ENCODE results near the gene EXOG.

The EXOG gene

GRCh38 chr3:38538773-38539353, 42.7 kb downstream of the EXOG start:
- no peak overlapping the region for H3K4me3 ChIP-seq (ENCODE audit: low read length)
- TF ChIP-seq ZNF274 (IDR thresholded peaks at IDR 0.05; ENCODE audit: low read depth, low read length) = no peak

- no peak for TF ChIP-seq ZNF274 (IDR thresholded peaks at IDR 0.05; ENCODE audit: low read depth, low read length)
- H3K4me3 ChIP-seq (ENCODE audit: low read length) = no peak overlapping the region
Measured at GRCh38 chr3:38541806-38542205, 45.7 kb downstream of the EXOG start.

GRCh38 chr3:38542401-38543298, 46.5 kb downstream of the EXOG start:
- no peak for TF ChIP-seq ZNF274 (IDR thresholded peaks at IDR 0.05; ENCODE audit: low read depth, low read length)
- H3K4me3 ChIP-seq (ENCODE audit: low read length) = no peak overlapping the region

- TF ChIP-seq ZNF274 (IDR thresholded peaks at IDR 0.05; ENCODE audit: low read depth, low read length) = no peak
- no peak overlapping the region for H3K4me3 ChIP-seq (ENCODE audit: low read length)
Measured at GRCh38 chr3:38543586-38543985, 47.4 kb downstream of the EXOG start.

- no peak overlapping the region for H3K4me3 ChIP-seq (ENCODE audit: low read length)
- no peak for TF ChIP-seq ZNF274 (IDR thresholded peaks at IDR 0.05; ENCODE audit: low read depth, low read length)
Measured at GRCh38 chr3:38544926-38545325, 48.8 kb downstream of the EXOG start.

GRCh38 chr3:38545550-38545949, 49.4 kb downstream of the EXOG start:
- no peak for TF ChIP-seq ZNF274 (IDR thresholded peaks at IDR 0.05; ENCODE audit: low read depth, low read length)
- no peak overlapping the region for H3K4me3 ChIP-seq (ENCODE audit: low read length)

GRCh38 chr3:38545983-38546382, 49.8 kb downstream of the EXOG start:
- no peak for TF ChIP-seq ZNF274 (IDR thresholded peaks at IDR 0.05; ENCODE audit: low read depth, low read length)
- no peak overlapping the region for H3K4me3 ChIP-seq (ENCODE audit: low read length)

GRCh38 chr3:38548154-38548931, 52.2 kb downstream of the EXOG start:
- no peak for TF ChIP-seq ZNF274 (IDR thresholded peaks at IDR 0.05; ENCODE audit: low read depth, low read length)
- no peak overlapping the region for H3K4me3 ChIP-seq (ENCODE audit: low read length)

GRCh38 chr3:38549082-38549481, 52.9 kb downstream of the EXOG start:
- TF ChIP-seq ZNF274 (IDR thresholded peaks at IDR 0.05; ENCODE audit: low read depth, low read length) = no peak
- no peak overlapping the region for H3K4me3 ChIP-seq (ENCODE audit: low read length)

- no peak for TF ChIP-seq ZNF274 (IDR thresholded peaks at IDR 0.05; ENCODE audit: low read depth, low read length)
- H3K4me3 ChIP-seq (ENCODE audit: low read length) = no peak overlapping the region
Measured at GRCh38 chr3:38549486-38549885, 53.3 kb downstream of the EXOG start.

GRCh38 chr3:38549957-38550840, 54.1 kb downstream of the EXOG start:
- no peak overlapping the region for H3K4me3 ChIP-seq (ENCODE audit: low read length)
- no peak for TF ChIP-seq ZNF274 (IDR thresholded peaks at IDR 0.05; ENCODE audit: low read depth, low read length)

- TF ChIP-seq ZNF274 (IDR thresholded peaks at IDR 0.05; ENCODE audit: low read depth, low read length) = no peak
- H3K4me3 ChIP-seq (ENCODE audit: low read length) = no peak overlapping the region
Measured at GRCh38 chr3:38551026-38551832, 55.1 kb downstream of the EXOG start.

GRCh38 chr3:38552364-38552763, 56.2 kb downstream of the EXOG start:
- TF ChIP-seq ZNF274 (IDR thresholded peaks at IDR 0.05; ENCODE audit: low read depth, low read length) = no peak
- no peak overlapping the region for H3K4me3 ChIP-seq (ENCODE audit: low read length)
